H1 (cell line): ENCODE results near the gene ABLIM1. TPM values are rescaled to one million over a fixed set of nuclear protein-coding genes. Genes with fewer than 3 reads are reported as not detected.
A peak's percentile ranks its signal among the peaks of the same experiment; 100 is the strongest.

Experiments
- CTCF ChIA-PET: fragments of 300-600 bp; sonication (Branson Sonifier 250); formaldehyde crosslinking; loops from one replicate; lab custom pipeline; 2021; ENCODE audit not compliant: partially characterized antibody; lab: Charles Lee
- POLR2A ChIA-PET: fragments of 300-600 bp; sonication (Branson Sonifier 250); formaldehyde crosslinking; loops from one replicate; lab custom pipeline; 2021; ENCODE audit warnings: inconsistent platforms; ENCODE audit not compliant: partially characterized antibody; lab: Charles Lee
- DNase-seq, 2 experiments: peaks; one replicate each; pipeline versions ENCODE4 v3.0.0 to v3.0.0-alpha.2; 2010 to 2022; ENCODE audit warnings: low spot score in 2 of 2, low read depth in 1 of 2, mixed read lengths in 1 of 2
- FAIRE-seq: peaks from 2 replicates; lab custom pipeline; 2011; peaks lifted over from hg19 to GRCh38; lab: Jason Lieb, UNC
- H2AFZ ChIP-seq: 2 replicates; pipeline ENCODE4 v1.8.1; 2012; ENCODE audit warnings: low read length, inconsistent platforms
- H2AK5ac ChIP-seq: 2 replicates; pipeline ENCODE4 v1.6.1; 2013; ENCODE audit warnings: low read depth, low read length
- H2BK120ac ChIP-seq: replicated peaks from 2 replicates; pipeline ENCODE3; 2013; ENCODE audit warnings: low read depth, low read length, inconsistent platforms
- H2BK12ac ChIP-seq: 2 replicates; pipeline ENCODE4 v1.6.1; 2013; ENCODE audit warnings: low read depth, low read length
- H2BK15ac ChIP-seq: 2 replicates; pipeline ENCODE4 v1.6.1; 2013; ENCODE audit warnings: low read length
- H2BK20ac ChIP-seq: 2 replicates; pipeline ENCODE4 v1.6.1; 2013; ENCODE audit warnings: low read length
- H2BK5ac ChIP-seq: 2 replicates; pipeline ENCODE4 v1.6.1; 2013; ENCODE audit warnings: low read depth, low read length
- H3K14ac ChIP-seq: 2 replicates; pipeline ENCODE4 v1.6.1; 2013; ENCODE audit warnings: inconsistent platforms; ENCODE audit not compliant: insufficient read length
- H3K18ac ChIP-seq: 2 replicates; pipeline ENCODE4 v1.6.1; 2013; ENCODE audit warnings: low read length; ENCODE audit errors: extremely low read depth
- H3K23ac ChIP-seq: 2 replicates; pipeline ENCODE4 v1.6.1; 2013; ENCODE audit warnings: inconsistent platforms; ENCODE audit not compliant: insufficient read length
- H3K23me2 ChIP-seq: 2 replicates; pipeline ENCODE4 v1.6.1; 2013; ENCODE audit warnings: low read depth, low read length
- H3K27ac ChIP-seq: 2 replicates; pipeline ENCODE4 v1.6.1; 2011; ENCODE audit warnings: low read depth, low read length, inconsistent platforms
- H3K27me3 ChIP-seq, 4 experiments: replicated peaks in 1 of 4; 1 replicate in 1 of 4; 2 replicates in 3 of 4; pipeline versions ENCODE4 v1.6.1 to v1.8.1; 2011 to 2013; ENCODE audit warnings: low read length in 3 of 4, mild to moderate bottlenecking in 3 of 4, inconsistent platforms in 2 of 4, mixed read lengths in 2 of 4, moderate library complexity in 1 of 4; ENCODE audit not compliant: control insufficient read depth in 3 of 4, insufficient read depth in 3 of 4; ENCODE audit errors: extremely low read depth in 1 of 4
- H3K36me3 ChIP-seq, 4 experiments: 2 replicates each; pipeline versions ENCODE4 v1.6.1 to v1.8.1; 2011 to 2013; ENCODE audit warnings: mild to moderate bottlenecking in 4 of 4, low read length in 3 of 4, moderate library complexity in 2 of 4, control low read depth in 1 of 4, inconsistent platforms in 1 of 4; ENCODE audit not compliant: insufficient read depth in 4 of 4, control insufficient read depth in 2 of 4
- H3K4ac ChIP-seq: replicated peaks from 2 replicates; pipeline ENCODE3; 2013; ENCODE audit warnings: low read length, low read depth, mixed read lengths, inconsistent platforms; ENCODE audit not compliant: insufficient read length
- H3K4me1 ChIP-seq, 4 experiments: replicated peaks in 1 of 4; 1 replicate in 1 of 4; 2 replicates in 3 of 4; pipeline versions ENCODE4 v1.6.1 to v1.8.1; 2011 to 2013; ENCODE audit warnings: low read length in 3 of 4, inconsistent platforms in 2 of 4, mixed read lengths in 1 of 4; ENCODE audit not compliant: insufficient read depth in 4 of 4, control insufficient read depth in 3 of 4
- H3K4me2 ChIP-seq, 2 experiments: 2 replicates each; pipeline versions ENCODE4 v1.6.1 to v1.8.1; 2011 to 2013; ENCODE audit warnings: low read depth in 2 of 2, low read length in 2 of 2, control low read depth in 1 of 2, inconsistent platforms in 1 of 2, mild to moderate bottlenecking in 1 of 2; ENCODE audit not compliant: insufficient read depth in 1 of 2
- H3K4me3 ChIP-seq, 4 experiments: fragments of 200-600, 300-600 bp in 1 of 4; sonication (generic), shearing (Covaris generic), sonication (Bioruptor Twin) in 1 of 4; 2 replicates each; pipeline versions ENCODE4 v1.5.1 to v1.8.1; 2011 to 2016; ENCODE audit warnings: low read length in 4 of 4, low read depth in 3 of 4, control low read depth in 2 of 4, inconsistent platforms in 2 of 4, mild to moderate bottlenecking in 2 of 4, mixed read lengths in 1 of 4, moderate library complexity in 1 of 4; ENCODE audit not compliant: insufficient read depth in 2 of 4; ENCODE audit errors: extremely low read depth in 1 of 4
- H3K56ac ChIP-seq: replicated peaks from 2 replicates; pipeline ENCODE3; 2013; ENCODE audit warnings: low read depth, mild to moderate bottlenecking, mixed read lengths, low read length, inconsistent platforms; ENCODE audit not compliant: insufficient read length
- H3K79me1 ChIP-seq: 2 replicates; pipeline ENCODE4 v1.6.1; 2013; ENCODE audit warnings: low read depth, low read length, control low read depth
- H3K79me2 ChIP-seq, 2 experiments: 2 replicates each; pipeline versions ENCODE4 v1.6.1 to v1.8.1; 2012 to 2013; ENCODE audit warnings: low read length in 2 of 2, mild to moderate bottlenecking in 2 of 2, inconsistent platforms in 1 of 2; ENCODE audit not compliant: insufficient read depth in 2 of 2, control insufficient read depth in 1 of 2
- H3K9ac ChIP-seq, 4 experiments: replicated peaks in 1 of 4; 1 replicate in 1 of 4; 2 replicates in 3 of 4; pipeline versions ENCODE4 v1.6.1 to v1.8.1; 2011 to 2013; ENCODE audit warnings: low read depth in 3 of 4, low read length in 3 of 4, control low read depth in 2 of 4, mild to moderate bottlenecking in 2 of 4, moderate library complexity in 2 of 4, inconsistent platforms in 1 of 4; ENCODE audit errors: extremely low read depth in 1 of 4
- H3K9me3 ChIP-seq, 2 experiments: 2 replicates each; pipeline versions ENCODE4 v1.6.1 to v1.8.1; 2012 to 2013; ENCODE audit warnings: mild to moderate bottlenecking in 2 of 2, moderate library complexity in 2 of 2, control low read depth in 1 of 2, inconsistent platforms in 1 of 2, low read depth in 1 of 2, low read length in 1 of 2, mixed read lengths in 1 of 2; ENCODE audit not compliant: insufficient read depth in 2 of 2
- H4K20me1 ChIP-seq, 2 experiments: replicated peaks in 1 of 2; 2 replicates each; pipeline versions ENCODE3 to v1.8.1; 2011 to 2013; ENCODE audit warnings: inconsistent platforms in 2 of 2, low read length in 2 of 2, mild to moderate bottlenecking in 1 of 2; ENCODE audit not compliant: insufficient read depth in 2 of 2, control insufficient read depth in 1 of 2
- H4K5ac ChIP-seq: 2 replicates; pipeline ENCODE4 v1.6.1; 2013; ENCODE audit warnings: low read length, low read depth, mixed read lengths, inconsistent platforms; ENCODE audit not compliant: insufficient read length
- H4K8ac ChIP-seq: 2 replicates; pipeline ENCODE4 v1.8.0; 2013; ENCODE audit warnings: mild to moderate bottlenecking, moderate library complexity, low read length, inconsistent platforms; ENCODE audit not compliant: insufficient read depth; ENCODE audit errors: extremely low read depth
- H4K91ac ChIP-seq: replicated peaks from 2 replicates; pipeline ENCODE3; 2013; ENCODE audit warnings: low read length, mixed read lengths, inconsistent platforms; ENCODE audit not compliant: insufficient read length
- E2F6 ChIP-seq: IDR thresholded peaks from 2 replicates; pipeline ENCODE4 v1.6.1; 2012; ENCODE audit warnings: inconsistent platforms
- MAX ChIP-seq: IDR thresholded peaks from 2 replicates; pipeline ENCODE4 v1.6.1; 2012; ENCODE audit warnings: inconsistent platforms
- SIRT6 ChIP-seq: IDR thresholded peaks from one replicate; pipeline ENCODE4 v1.7.1; 2012; ENCODE audit warnings: low read length, inconsistent platforms
- SP1 ChIP-seq: IDR thresholded peaks from 2 replicates; pipeline ENCODE4 v1.6.1; 2011; ENCODE audit warnings: low read depth, low read length
- ZNF274 ChIP-seq: IDR thresholded peaks from 2 replicates; pipeline ENCODE4 v1.7.0; 2012; ENCODE audit warnings: low read length, borderline replicate concordance; ENCODE audit errors: extremely low read depth
- WGBS, 2 experiments: shearing (Covaris generic) in 1 of 2; methylation state at CpG; one replicate each; pipeline versions ENCODE4 v1.1.6 to v1.1.7; 2013 to 2015; ENCODE audit warnings: low lambda C conversion rate in 2 of 2, mixed read lengths in 2 of 2, inconsistent platforms in 1 of 2, low coverage in 1 of 2, missing lambda C conversion rate in 1 of 2; ENCODE audit not compliant: insufficient replicate concordance in 2 of 2, insufficient coverage in 1 of 2, insufficient read length in 1 of 2; ENCODE audit errors: extremely low coverage in 1 of 2, missing lambda C conversion rate in 1 of 2; 5-methylcytosine and 5-hydroxymethylcytosine counted together
- polyA plus RNA-seq, 7 experiments: library from polyadenylated mRNA; depleted of rRNA in 3 of 7; stranded (reverse) in 5 of 7; unstranded in 2 of 7; fragments of >200 nt in 5 of 7; fragments of 200-250 nt in 2 of 7; gene quantifications; 1 replicate in 5 of 7; 2 replicates in 1 of 7; 4 replicates in 1 of 7; pipeline versions ENCODE4 v1.2.1 to v1.2.3, GENCODE V29; 2011 to 2013; ENCODE audit warnings: missing spikeins in 2 of 7, mixed read lengths in 2 of 7
- total RNA-seq: library from RNA; stranded (reverse); fragmentation: NEBNext Ultra II Directional; extraction: Animal tissue kit (Norgen Biotek cat#: 25700); gene quantifications from 2 replicates; pipeline ENCODE4 v1.2.1, GENCODE V29; 2021
- TF ChIP-seq, protein P1 (sequence below): IDR thresholded peaks from 2 replicates; pipeline ENCODE4 v1.6.1; 2011; ENCODE audit warnings: low read depth, mild to moderate bottlenecking, low read length; ENCODE audit not compliant: insufficient read depth

Gene ABLIM1
- total and polyA plus RNA-seq, 2 of the 8 experiments (the other 6 are each of a cell fraction or from before 2014, with no cell fraction given): 51.2 to 51.7 TPM

GRCh38 chr10:114519306-114519669 is 138.8 kb downstream of the ABLIM1 start:
- no peak for TF ChIP-seq SIRT6
- no peak for TF ChIP-seq ZNF274
- TF ChIP-seq SP1: no peak
- TF ChIP-seq, protein P1, sequence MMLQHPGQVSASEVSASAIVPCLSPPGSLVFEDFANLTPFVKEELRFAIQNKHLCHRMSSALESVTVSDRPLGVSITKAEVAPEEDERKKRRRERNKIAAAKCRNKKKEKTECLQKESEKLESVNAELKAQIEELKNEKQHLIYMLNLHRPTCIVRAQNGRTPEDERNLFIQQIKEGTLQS: no peak
- TF ChIP-seq MAX: peak; percentile 49
- TF ChIP-seq E2F6: peak; percentile 64
- TF ChIP-seq, all 59 proteins: peak for 2
- Histone ChIP-seq H3K79me2 (peaks cover 3 to 73% of the 10 kb centered on the region in 2 experiments; a peak in 3 of 4 replicates), H2BK5ac (no peak overlapping the region), H2AFZ (no peak overlapping the region), H4K5ac (no peak overlapping the region), H3K79me1 (0 out of 2 replicates have a peak, but pooled peaks cover 3% of the 10 kb centered on the region), H3K9ac (no peak overlapping the region), H3K23me2 (peaks cover 2% of the 10 kb centered on the region; the same call in 1 of the 2 replicates), H3K56ac (no peak overlapping the region), H3K4ac (no peak overlapping the region), H2BK12ac (no peak overlapping the region), H3K4me2 (no peak overlapping the region), H3K14ac (no peak overlapping the region), H2AK5ac (no peak overlapping the region), H2BK20ac (no peak overlapping the region), H3K4me1 (peaks cover 4 to 21% (median 9%) of the 10 kb centered on the region in 4 experiments), H3K18ac (no peak overlapping the region), H3K27ac (no peak overlapping the region), H3K27me3 (peaks cover 0 to 1% (median 0%) of the 10 kb centered on the region in 4 experiments; a peak in 1 of 7 replicates), H3K23ac (no peak overlapping the region), H3K36me3 (no peaks in the 10 kb centered on the region), H2BK120ac (no peak overlapping the region), H3K9me3 (no peaks in the 10 kb centered on the region), H4K91ac (no peak overlapping the region), H2BK15ac (no peak overlapping the region), H4K20me1 (peaks cover 0 to 4% of the 10 kb centered on the region in 2 experiments), H4K8ac (no peak overlapping the region), H3K4me3 (no peak overlapping the region)
- FAIRE-seq (no peak), DNase-seq (no peak)
- 77% methylated on average over 5 of the region's 5 CpGs; no CpG with 5 or more reads in 1 of the 2 experiments for WGBS, 2 experiments
- ChIA-PET POLR2A (interaction anchor here (1.0 kb wide), 1 partner anchor 279 kb away, joined by 4 read pairs; no protein-coding TSS in a partner anchor), CTCF (interaction anchor here (0.7 to 3.5 kb wide), 10 partner anchors 11 to 215 kb away, joined by 3 to 19 read pairs (median 4); no protein-coding TSS in a partner anchor)
